Heart right ventricle (tissue), 16 donors: ENCODE data around the gene FUT9. TPM values are rescaled to one million over a fixed set of nuclear protein-coding genes. Genes with fewer than 3 reads are reported as not detected.

Experiments
- ATAC-seq, 8 donors: fragments of 200-7000 bp; cut with Tn5 transposase; one replicate each; pipeline ENCODE4 v1.9.1; 2020; ENCODE audit warnings: mild to moderate bottlenecking in 8 of 8, moderate library complexity in 8 of 8, moderate number of reproducible peaks in 1 of 8
- DNase-seq, 2 donors: peaks; one replicate each; pipeline ENCODE4 v3.0.0-alpha.2; 2020
- H3K27ac ChIP-seq, 10 donors: fragments of 200-600 bp; sonication (generic) in 2 of 10; one replicate each; pipeline versions ENCODE4 v1.5.0 to v1.8.0; 2020 to 2022; ENCODE audit warnings: mild to moderate bottlenecking in 3 of 10
- H3K27me3 ChIP-seq, 7 donors: fragments of 200-600 bp; one replicate each; pipeline ENCODE4 v1.8.0; 2021 to 2022; ENCODE audit warnings: mild to moderate bottlenecking in 2 of 7
- H3K36me3 ChIP-seq, 9 donors: fragments of 200-600 bp; sonication (generic) in 1 of 9; one replicate each; pipeline versions ENCODE4 v1.5.0 to v1.8.0; 2020 to 2022; ENCODE audit warnings: mild to moderate bottlenecking in 2 of 9
- H3K4me1 ChIP-seq, 9 donors: fragments of 200-600 bp; sonication (generic) in 1 of 9; one replicate each; pipeline versions ENCODE4 v1.5.0 to v1.8.0; 2020 to 2022; ENCODE audit warnings: mild to moderate bottlenecking in 4 of 9
- H3K4me3 ChIP-seq, 10 donors: fragments of 200-600 bp; sonication (generic) in 2 of 10; one replicate each; pipeline versions ENCODE4 v1.5.0 to v1.8.0; 2020 to 2022; ENCODE audit warnings: mild to moderate bottlenecking in 7 of 10, moderate library complexity in 2 of 10
- H3K9me3 ChIP-seq, 11 donors: fragments of 200-600 bp in 10 of 11; sonication (generic) in 2 of 11; one replicate each; pipeline versions ENCODE4 v1.5.0 to v1.8.0; 2013 to 2022; ENCODE audit warnings: mild to moderate bottlenecking in 2 of 11, control low read depth in 1 of 11, moderate library complexity in 1 of 11
- WGBS, 2 donors: extraction: QIAGEN DNeasy Blood & Tissue Kit; methylation state at CpG; one replicate each; pipeline ENCODE4 v1.1.7; 2013; ENCODE audit warnings: inconsistent platforms in 1 of 2; 5-methylcytosine and 5-hydroxymethylcytosine counted together
- intact Hi-C, 10 donors: fragments of 100-400 bp; cut with DNase I; formaldehyde crosslinking; loops; one replicate each; pipeline versions ENCODE4 v1.11.1 to v1.14.2; 2022
- polyA plus RNA-seq, 2 donors: library from polyadenylated mRNA; stranded (reverse); fragments of 200-250 nt; gene quantifications; one replicate each; pipeline ENCODE4 v1.2.3, GENCODE V29; 2013
- total RNA-seq, 10 donors: library from RNA; stranded (reverse); fragmentation: NEBNext Ultra II Directional in 3 of 10; extraction: Animal tissue kit (Norgen Biotek cat#: 25700) in 3 of 10; gene quantifications; one replicate each; pipeline versions ENCODE4 v1.2.1 to v1.2.4, GENCODE V29; 2021 to 2023
- TF ChIP-seq, protein P1 (sequence below), 9 donors: fragments of 200-600 bp; sonication (generic) in 2 of 9; IDR thresholded peaks; one replicate each; pipeline versions ENCODE4 v1.5.0 to v1.8.0; 2021 to 2022; ENCODE audit warnings: antibody characterized with exemption in 9 of 9, mild to moderate bottlenecking in 5 of 9, moderate library complexity in 1 of 9
- donor health status: Arrhythmogenic right ventricular cardiomyopathy.
- donor health status: ischemic (EF 13 %, LVEDD 7.1; RV severe dilation, severe dysfunction).
- donor health status: healthy with polysubstance abuse.
- donor health status: DM: no; HTN: yes; CAD: no.
- donor health status: DM: no; HTN: no; CAD: no.
- donor health status: ischemic (EF 25% LVEDD 6.9; RV normal size, moderate dysfunction).
- donor health status: ischemic (EF 25% LVEDD 5.7; RV mildly dilated, moderate dysfunction).
- donor health status: healthy.
- donor health status: DM: yes; HTN: yes; CAD: no.
- donor health status: Ischemic cardiomyopathy.
- donor health status: ischemic (EF 35%, LVEDD 5.7; RV mildly dilated, moderate dysfunction).
- donor health status: nonischemic (EF 11% LVEDD 7.7; RV severe dilation, severe dysfunction).
- donor health status: DM: yes; HTN: yes; CAD: no.
- donor health status: PGD.
- donor health status: ischemic (EF 29% LVEDD 5.4; RV normal size, mild dysfunction).
- donor health status: nonischemic (EF 23%, LVEDD 6.1; RV moderate dilation, normal function).

Gene FUT9
- total and polyA plus RNA-seq, 12 donors = not detected

DNA sequence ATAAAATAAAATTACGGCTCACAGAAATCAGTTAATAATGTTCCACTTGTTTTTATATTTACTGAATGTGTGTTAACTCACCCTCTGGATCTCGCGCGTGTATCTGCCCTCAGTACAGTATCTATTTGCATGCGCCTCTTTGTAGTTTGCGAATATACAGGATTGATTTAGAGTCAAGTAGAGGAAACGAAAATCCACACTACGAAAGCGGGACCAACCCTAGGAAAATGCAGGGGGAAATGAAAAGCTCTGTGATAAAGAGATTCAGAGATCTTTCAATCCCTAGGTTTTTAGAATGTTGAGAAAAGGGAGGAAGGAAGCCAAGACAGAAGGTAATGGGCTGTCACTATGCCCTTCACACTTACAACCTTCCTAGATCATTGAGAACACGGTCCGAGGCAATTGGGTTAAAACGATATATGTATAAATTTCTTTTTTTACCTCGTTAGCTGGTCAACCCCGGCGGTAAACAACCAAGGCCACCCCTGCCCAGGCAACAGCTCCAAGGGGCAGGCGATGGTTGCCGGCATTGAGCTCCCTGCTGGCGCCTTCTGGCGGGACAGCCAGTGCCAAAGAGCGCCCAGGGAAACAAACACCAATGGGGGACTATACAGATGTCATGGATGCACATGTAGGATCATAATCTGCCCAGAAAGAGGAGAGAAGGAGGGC lies 792 bp upstream of the FUT9 start:
- TF ChIP-seq, protein P1, sequence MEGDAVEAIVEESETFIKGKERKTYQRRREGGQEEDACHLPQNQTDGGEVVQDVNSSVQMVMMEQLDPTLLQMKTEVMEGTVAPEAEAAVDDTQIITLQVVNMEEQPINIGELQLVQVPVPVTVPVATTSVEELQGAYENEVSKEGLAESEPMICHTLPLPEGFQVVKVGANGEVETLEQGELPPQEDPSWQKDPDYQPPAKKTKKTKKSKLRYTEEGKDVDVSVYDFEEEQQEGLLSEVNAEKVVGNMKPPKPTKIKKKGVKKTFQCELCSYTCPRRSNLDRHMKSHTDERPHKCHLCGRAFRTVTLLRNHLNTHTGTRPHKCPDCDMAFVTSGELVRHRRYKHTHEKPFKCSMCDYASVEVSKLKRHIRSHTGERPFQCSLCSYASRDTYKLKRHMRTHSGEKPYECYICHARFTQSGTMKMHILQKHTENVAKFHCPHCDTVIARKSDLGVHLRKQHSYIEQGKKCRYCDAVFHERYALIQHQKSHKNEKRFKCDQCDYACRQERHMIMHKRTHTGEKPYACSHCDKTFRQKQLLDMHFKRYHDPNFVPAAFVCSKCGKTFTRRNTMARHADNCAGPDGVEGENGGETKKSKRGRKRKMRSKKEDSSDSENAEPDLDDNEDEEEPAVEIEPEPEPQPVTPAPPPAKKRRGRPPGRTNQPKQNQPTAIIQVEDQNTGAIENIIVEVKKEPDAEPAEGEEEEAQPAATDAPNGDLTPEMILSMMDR (IDR thresholded peaks at IDR 0.05) = no peak
- WGBS, 2 donors = 10% methylated on average over 20 of the region's 20 CpGs
- Histone ChIP-seq H3K36me3 (no peaks in the 10 kb centered on the region), H3K27ac (no peak overlapping the region), H3K4me1 (peaks cover 0 to 3% (median 0%) of the 10 kb centered on the region in 9 donors), H3K4me3 (no peak overlapping the region), H3K9me3 (no peaks in the 10 kb centered on the region), H3K27me3 (peaks cover 0 to 54% (median 34%) of the 10 kb centered on the region in 7 donors)
- DNase-seq = no peak
- intact Hi-C loops = no loop called here
- no peak for ATAC-seq

DNA sequence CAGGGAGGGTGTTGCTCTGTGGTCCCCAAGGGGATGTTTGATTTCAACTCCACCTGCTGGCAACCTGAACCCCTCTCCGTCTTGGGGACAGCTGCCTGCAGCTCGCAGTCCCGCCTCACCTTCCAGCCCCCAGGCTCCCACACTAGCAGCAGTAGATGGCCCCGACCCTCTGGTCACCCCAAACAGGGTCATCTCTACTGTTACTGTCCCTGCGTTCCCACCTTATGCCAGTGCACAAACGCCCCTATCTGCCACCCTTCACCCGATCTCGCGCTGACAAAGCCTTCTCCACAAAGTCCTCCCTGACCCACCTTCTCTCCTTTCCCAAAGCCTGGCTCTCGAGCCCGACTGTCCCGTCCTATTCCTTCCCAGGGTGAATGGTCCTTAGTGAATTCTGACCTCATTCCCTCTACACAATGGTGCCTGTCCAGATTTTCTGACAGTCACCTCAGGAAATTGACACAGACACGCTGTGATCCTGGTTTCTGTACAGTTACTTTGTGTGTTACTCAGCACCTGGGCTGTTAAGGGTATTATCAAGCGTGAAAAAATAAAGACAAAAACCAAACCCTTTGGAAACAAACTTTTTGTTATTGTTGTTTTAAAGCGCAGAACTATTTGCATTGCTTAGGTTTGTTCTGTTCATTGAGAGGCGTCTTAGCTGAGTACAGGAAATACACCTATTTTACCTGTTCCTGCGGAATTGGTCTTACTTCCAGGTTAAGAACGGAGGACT lies 728 bp downstream of the FUT9 start:
- TF ChIP-seq, protein P1 (IDR thresholded peaks at IDR 0.05) = no peak
- intact Hi-C loops = no loop called here
- ATAC-seq (no peak), DNase-seq (no peak)
- H3K36me3 ChIP-seq = no peaks in the 10 kb centered on the region
- H3K4me3 ChIP-seq = peak overlapping the region in 1 of 10 donors; percentile 3
- H3K9me3 ChIP-seq = no peaks in the 10 kb centered on the region
- H3K4me1 ChIP-seq = peaks cover 0 to 3% (median 0%) of the 10 kb centered on the region in 9 donors
- 6 to 7% methylated on average over 18 of the region's 18 CpGs for WGBS, 2 donors
- H3K27ac ChIP-seq = no peak overlapping the region
- peaks cover 0 to 54% (median 34%) of the 10 kb centered on the region in 7 donors for H3K27me3 ChIP-seq

DNA sequence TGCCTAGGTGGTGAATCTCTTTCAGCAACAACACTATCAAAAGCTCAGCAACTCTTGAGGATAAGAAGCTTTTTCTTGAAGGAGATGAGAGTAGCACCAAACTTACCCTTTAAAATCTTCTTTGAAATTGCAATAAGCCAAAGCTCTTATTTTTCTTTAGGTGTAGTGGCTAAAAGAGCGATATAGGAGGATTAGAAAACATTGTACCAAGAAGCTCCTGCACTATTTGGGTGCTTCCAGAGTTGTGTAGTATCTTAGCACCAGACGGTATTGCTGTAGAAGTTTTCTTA lies 1.2 kb downstream of the FUT9 start:
- ATAC-seq = no peak
- Histone ChIP-seq H3K9me3 (no peaks in the 10 kb centered on the region), H3K4me3 (no peak overlapping the region), H3K27ac (no peak overlapping the region), H3K4me1 (peaks cover 0 to 3% (median 0%) of the 10 kb centered on the region in 9 donors), H3K27me3 (peaks cover 0 to 54% (median 34%) of the 10 kb centered on the region in 7 donors), H3K36me3 (no peaks in the 10 kb centered on the region)
- no peak for DNase-seq
- intact Hi-C loops = no loop called here
- TF ChIP-seq, protein P1 (IDR thresholded peaks at IDR 0.05) = no peak
- 63 to 70% methylated on average over 2 of the region's 2 CpGs for WGBS, 2 donors

DNA sequence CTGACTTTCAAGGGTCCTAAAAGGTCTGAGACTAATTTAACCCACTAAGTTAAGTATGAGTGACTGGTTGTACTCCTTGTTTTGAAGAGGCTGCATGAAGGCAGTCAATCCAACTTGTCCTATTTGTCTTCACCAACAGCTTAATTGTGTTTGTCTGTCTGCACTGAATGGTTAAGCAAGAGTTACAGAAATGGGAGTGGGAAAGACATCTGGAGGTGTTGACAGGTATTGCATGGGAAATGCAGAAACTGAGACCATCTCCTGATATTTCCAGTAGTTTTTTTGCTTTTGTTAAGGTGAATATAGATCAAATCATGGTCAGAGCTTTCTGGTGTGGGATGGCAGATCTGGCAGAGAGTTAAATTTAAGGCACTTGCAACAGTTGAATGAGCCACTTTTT lies 6.5 kb downstream of the FUT9 start:
- peaks cover 0 to 9% (median 6%) of the 10 kb centered on the region in 7 donors for H3K27me3 ChIP-seq
- H3K4me1 ChIP-seq = no peaks in the 10 kb centered on the region
- TF ChIP-seq, protein P1 (IDR thresholded peaks at IDR 0.05) = no peak
- H3K27ac ChIP-seq = no peak overlapping the region
- H3K4me3 ChIP-seq = no peak overlapping the region
- intact Hi-C loops = no loop called here
- H3K36me3 ChIP-seq = no peaks in the 10 kb centered on the region
- no peak for DNase-seq
- no peak for ATAC-seq
- peaks cover 0 to 2% (median 0%) of the 10 kb centered on the region in 11 donors for H3K9me3 ChIP-seq
